Suprapubic skin (tissue), 4 donors: ENCODE data around the gene OVCH1. TPM values are rescaled to one million over a fixed set of nuclear protein-coding genes. Genes with fewer than 3 reads are reported as not detected.

Source experiments
- DNase-seq, 2 donors: peaks; one replicate each; pipeline ENCODE4 v3.0.0-alpha.2; 2019; ENCODE audit warnings: low spot score in 2 of 2
- H3K27ac ChIP-seq: fragments of 200-600 bp; sonication (generic); one replicate; pipeline ENCODE4 v1.5.1; 2019
- H3K27me3 ChIP-seq: fragments of 200-600 bp; sonication (generic); one replicate; pipeline ENCODE4 v1.5.1; 2019
- H3K36me3 ChIP-seq: fragments of 200-600 bp; sonication (generic); one replicate; pipeline ENCODE4 v1.5.1; 2019
- H3K4me1 ChIP-seq: fragments of 200-600 bp; sonication (generic); one replicate; pipeline ENCODE4 v1.5.1; 2019
- H3K4me3 ChIP-seq: fragments of 200-600 bp; sonication (generic); one replicate; pipeline ENCODE4 v1.5.1; 2019; ENCODE audit warnings: mild to moderate bottlenecking
- H3K9me3 ChIP-seq: fragments of 200-600 bp; sonication (generic); one replicate; pipeline ENCODE4 v1.5.1; 2019
- EP300 ChIP-seq: sonication (generic); formaldehyde crosslinking; IDR thresholded peaks from one replicate; pipeline ENCODE4 v1.6.1; 2017; ENCODE audit warnings: antibody characterized with exemption
- POLR2A ChIP-seq, 2 donors: fragments of 450-650 bp; IDR thresholded peaks; one replicate each; pipeline ENCODE4 v1.6.1; 2017; ENCODE audit warnings: antibody characterized with exemption in 2 of 2, mild to moderate bottlenecking in 2 of 2, moderate library complexity in 2 of 2
- POLR2AphosphoS5 ChIP-seq, 3 donors: sonication (generic); formaldehyde crosslinking; IDR thresholded peaks; one replicate each; pipeline ENCODE4 v1.6.1; 2017; ENCODE audit warnings: antibody characterized with exemption in 3 of 3
- WGBS: methylation state at CpG from one replicate; pipeline ENCODE4 v1.1.5; 2018; 5-methylcytosine and 5-hydroxymethylcytosine counted together
- total RNA-seq, 4 donors: library from RNA; depleted of rRNA; stranded (reverse); fragments of >200 nt; gene quantifications; one replicate each; pipeline ENCODE4 v1.1.0, GENCODE V29; 2016
- TF ChIP-seq, protein P1 (sequence below), 2 donors: fragments of 200-600 bp in 1 of 2; fragments of 450-650 bp in 1 of 2; sonication (generic) in 1 of 2; IDR thresholded peaks; one replicate each; pipeline ENCODE4 v1.5.1; 2016 to 2019; ENCODE audit warnings: antibody characterized with exemption in 2 of 2, mild to moderate bottlenecking in 1 of 2, moderate library complexity in 1 of 2

OVCH1 gene
- total RNA-seq, 4 donors from 2014 or later: 0.13 TPM; not detected in 3

- Histone ChIP-seq H3K9me3 (no peaks in the 10 kb centered on the region), H3K36me3 (peaks cover 3% of the 10 kb centered on the region), H3K4me1 (no peaks in the 10 kb centered on the region), H3K27me3 (no peaks in the 10 kb centered on the region), H3K27ac (no peak overlapping the region), H3K4me3 (no peak overlapping the region)
- no peak for TF ChIP-seq POLR2AphosphoS5 (IDR thresholded peaks at IDR 0.05)
- TF ChIP-seq, protein P1, sequence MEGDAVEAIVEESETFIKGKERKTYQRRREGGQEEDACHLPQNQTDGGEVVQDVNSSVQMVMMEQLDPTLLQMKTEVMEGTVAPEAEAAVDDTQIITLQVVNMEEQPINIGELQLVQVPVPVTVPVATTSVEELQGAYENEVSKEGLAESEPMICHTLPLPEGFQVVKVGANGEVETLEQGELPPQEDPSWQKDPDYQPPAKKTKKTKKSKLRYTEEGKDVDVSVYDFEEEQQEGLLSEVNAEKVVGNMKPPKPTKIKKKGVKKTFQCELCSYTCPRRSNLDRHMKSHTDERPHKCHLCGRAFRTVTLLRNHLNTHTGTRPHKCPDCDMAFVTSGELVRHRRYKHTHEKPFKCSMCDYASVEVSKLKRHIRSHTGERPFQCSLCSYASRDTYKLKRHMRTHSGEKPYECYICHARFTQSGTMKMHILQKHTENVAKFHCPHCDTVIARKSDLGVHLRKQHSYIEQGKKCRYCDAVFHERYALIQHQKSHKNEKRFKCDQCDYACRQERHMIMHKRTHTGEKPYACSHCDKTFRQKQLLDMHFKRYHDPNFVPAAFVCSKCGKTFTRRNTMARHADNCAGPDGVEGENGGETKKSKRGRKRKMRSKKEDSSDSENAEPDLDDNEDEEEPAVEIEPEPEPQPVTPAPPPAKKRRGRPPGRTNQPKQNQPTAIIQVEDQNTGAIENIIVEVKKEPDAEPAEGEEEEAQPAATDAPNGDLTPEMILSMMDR (IDR thresholded peaks at IDR 0.05): no peak
- WGBS: 82% methylated on average over 2 of the region's 2 CpGs
- no peak for DNase-seq
Observed at GRCh38 chr12:29518407-29518806, 20.9 kb upstream of the OVCH1 start.

GRCh38 chr12:29517264-29517663 is 19.8 kb upstream of the OVCH1 start:
- no peaks in the 10 kb centered on the region for H3K27me3 ChIP-seq
- WGBS: 71% methylated on average over 7 of the region's 7 CpGs
- no peaks in the 10 kb centered on the region for H3K4me1 ChIP-seq
- H3K4me3 ChIP-seq: no peak overlapping the region
- H3K9me3 ChIP-seq: no peaks in the 10 kb centered on the region
- H3K27ac ChIP-seq: no peak overlapping the region
- DNase-seq: no peak
- TF ChIP-seq POLR2AphosphoS5 (IDR thresholded peaks at IDR 0.05): no peak
- TF ChIP-seq POLR2A (IDR thresholded peaks at IDR 0.05): no peak
- TF ChIP-seq, protein P1 (IDR thresholded peaks at IDR 0.05): no peak
- no peak for TF ChIP-seq EP300
- peaks cover 3% of the 10 kb centered on the region for H3K36me3 ChIP-seq

- Histone ChIP-seq H3K4me1 (no peaks in the 10 kb centered on the region), H3K4me3 (no peak overlapping the region), H3K27me3 (no peaks in the 10 kb centered on the region), H3K27ac (no peak overlapping the region), H3K36me3 (peaks cover 3% of the 10 kb centered on the region), H3K9me3 (no peaks in the 10 kb centered on the region)
- no peak for DNase-seq
- WGBS: 60% methylated on average over 2 of the region's 2 CpGs
- TF ChIP-seq POLR2AphosphoS5 (IDR thresholded peaks at IDR 0.05) (no peak), POLR2A (IDR thresholded peaks at IDR 0.05) (no peak), EP300 (no peak)
- TF ChIP-seq, protein P1 (IDR thresholded peaks at IDR 0.05): no peak
Observed at GRCh38 chr12:29516431-29516875, 19.0 kb upstream of the OVCH1 start.

DNA sequence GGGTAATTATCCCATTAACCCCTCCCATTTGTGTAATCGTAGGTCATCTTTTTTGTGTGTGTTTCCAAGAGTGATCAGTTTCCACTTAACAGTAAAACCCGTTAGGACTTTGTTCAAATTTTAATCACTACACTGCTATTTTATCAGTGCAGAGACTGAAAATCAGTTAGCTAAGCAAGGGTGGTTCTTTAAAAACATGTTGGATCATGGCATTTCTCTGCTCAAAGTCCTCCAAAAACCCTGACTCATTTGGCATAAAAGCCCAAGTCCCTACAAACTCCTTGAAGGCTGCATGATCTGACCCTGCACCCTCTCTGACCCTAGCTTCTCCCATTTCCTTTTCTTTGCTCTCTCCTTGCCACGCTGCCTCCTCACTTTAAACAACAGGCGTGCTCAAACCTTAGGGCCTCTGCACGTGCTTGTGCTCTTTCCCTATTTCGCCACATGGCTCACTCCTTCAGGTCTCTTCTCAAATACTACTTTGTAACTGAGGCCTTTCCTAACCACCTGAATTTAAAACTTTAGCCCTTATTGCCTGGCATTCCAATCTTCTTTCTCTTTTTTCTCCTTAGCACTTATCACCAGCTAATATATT is 13.2 kb upstream of the OVCH1 start:
- Histone ChIP-seq H3K27me3 (no peaks in the 10 kb centered on the region), H3K4me3 (no peak overlapping the region), H3K27ac (no peak overlapping the region), H3K4me1 (no peaks in the 10 kb centered on the region), H3K36me3 (no peaks in the 10 kb centered on the region), H3K9me3 (no peaks in the 10 kb centered on the region)
- no peak for DNase-seq
- 43% methylated on average over 6 of the region's 6 CpGs for WGBS
- TF ChIP-seq, protein P1 (IDR thresholded peaks at IDR 0.05): no peak
- TF ChIP-seq EP300 (no peak), POLR2A (IDR thresholded peaks at IDR 0.05) (no peak), POLR2AphosphoS5 (IDR thresholded peaks at IDR 0.05) (no peak)

DNA sequence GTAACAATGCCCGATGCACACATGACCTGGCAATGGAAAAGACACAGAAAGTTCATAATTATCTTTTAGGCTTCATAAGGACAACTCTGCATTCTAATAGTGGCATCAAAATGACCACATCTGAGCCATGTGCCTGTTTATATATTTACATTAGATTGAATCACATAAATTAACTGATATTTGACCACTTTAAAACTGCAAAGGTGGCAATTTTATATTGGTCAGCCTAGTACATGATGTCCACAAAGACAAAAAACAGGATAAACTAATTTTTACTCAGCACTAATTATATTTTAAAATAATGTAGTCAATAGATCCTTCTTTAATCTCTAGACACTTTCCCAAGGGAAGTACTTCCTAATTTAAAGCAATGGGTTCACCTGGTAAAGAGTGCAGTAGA is 12.0 kb upstream of the OVCH1 start:
- no peaks in the 10 kb centered on the region for H3K4me1 ChIP-seq
- DNase-seq: no peak
- no peaks in the 10 kb centered on the region for H3K36me3 ChIP-seq
- no peaks in the 10 kb centered on the region for H3K27me3 ChIP-seq
- H3K27ac ChIP-seq: no peak overlapping the region
- no peak for TF ChIP-seq POLR2AphosphoS5 (IDR thresholded peaks at IDR 0.05)
- TF ChIP-seq POLR2A (IDR thresholded peaks at IDR 0.05): no peak
- TF ChIP-seq EP300: no peak
- TF ChIP-seq, protein P1 (IDR thresholded peaks at IDR 0.05): no peak
- no peaks in the 10 kb centered on the region for H3K9me3 ChIP-seq
- WGBS: 88% methylated on average over 1 of the region's 1 CpG
- no peak overlapping the region for H3K4me3 ChIP-seq
